Adipocyte (in vitro differentiated cells): ENCODE data around the gene RIOK1.
"Not testable (repeated sequence)": the region's sequence is repeated elsewhere in the genome, so short reads cannot be mapped to it uniquely, and the experiment has no call there.

Experiments
- DNase-seq: peaks from one replicate; pipeline ENCODE4 v3.0.0-alpha.2; 2015; ENCODE audit warnings: low read depth
- H3K27me3 ChIP-seq: replicated peaks from 2 replicates; pipeline ENCODE4 v1.7.0; 2013; ENCODE audit warnings: mild to moderate bottlenecking, low read length, moderate library complexity; ENCODE audit not compliant: control insufficient read depth, insufficient read depth
- H3K36me3 ChIP-seq: 2 replicates; pipeline ENCODE4 v1.7.0; 2013; ENCODE audit warnings: low read length, mild to moderate bottlenecking, moderate library complexity; ENCODE audit not compliant: control insufficient read depth, insufficient read depth, severe bottlenecking
- H3K4me1 ChIP-seq: 2 replicates; pipeline ENCODE4 v1.7.0; 2013; ENCODE audit warnings: mild to moderate bottlenecking, low read length, moderate library complexity; ENCODE audit not compliant: control insufficient read depth, insufficient read depth
- H3K4me3 ChIP-seq: 2 replicates; pipeline ENCODE4 v1.7.0; 2013; ENCODE audit warnings: mild to moderate bottlenecking, low read length, moderate library complexity
- H3K9ac ChIP-seq: 2 replicates; pipeline ENCODE4 v1.7.0; 2013; ENCODE audit warnings: mild to moderate bottlenecking, low read length, moderate library complexity
- H3K9me3 ChIP-seq: 2 replicates; pipeline ENCODE4 v1.7.0; 2013; ENCODE audit warnings: mild to moderate bottlenecking, low read length, moderate library complexity; ENCODE audit not compliant: control insufficient read depth

The RIOK1 gene

DNA sequence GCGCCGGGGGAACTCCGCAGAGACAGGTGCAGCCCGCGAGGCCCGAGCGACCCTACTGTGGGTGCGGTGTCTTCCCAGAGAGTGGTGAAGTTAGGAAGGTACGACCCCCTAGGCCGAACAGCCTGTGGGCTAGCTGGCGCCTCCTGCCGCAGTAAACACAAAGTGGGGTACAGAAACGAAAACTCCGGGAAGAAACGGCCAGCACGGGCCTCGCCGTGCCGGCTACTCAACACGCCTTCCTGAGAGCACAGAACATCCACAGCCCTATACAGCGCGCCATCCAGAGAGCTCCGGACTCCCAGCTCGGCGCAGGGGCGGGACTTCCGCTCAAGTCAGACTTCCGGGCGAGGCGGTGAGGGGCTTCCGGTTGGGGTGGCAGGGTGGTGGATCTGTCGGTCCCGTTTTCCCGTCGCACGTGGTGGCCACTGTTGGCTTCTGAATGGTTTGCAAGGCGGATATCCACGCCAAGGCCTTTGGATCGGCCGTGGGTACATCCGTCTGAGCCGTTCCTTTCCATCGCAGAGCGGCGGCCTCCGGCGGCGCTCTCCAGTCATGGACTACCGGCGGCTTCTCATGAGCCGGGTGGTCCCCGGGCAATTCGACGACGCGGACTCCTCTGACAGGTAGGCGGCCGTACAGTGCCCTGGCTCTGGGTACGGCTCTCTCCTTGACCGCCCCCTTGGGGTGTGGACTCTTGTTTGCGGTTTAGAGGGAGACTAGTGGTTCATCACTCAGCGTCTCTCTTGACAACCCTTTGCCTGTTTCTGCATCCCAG, at the start of gene RIOK1, which contains the start of gene CAGE1:
RIOK1 (plus strand) TSS at position 358 of the 775 bp plus-strand sequence; CDS start at position 553, 195 bp downstream.
CAGE1 (minus strand) TSS at position 292 of the 775 bp plus-strand sequence. CDS start 2,569 bp downstream, outside the sequence.
- peak within 1 kb of the TSS; percentile 85 for H3K4me3 ChIP-seq
- peak; percentile 98 for DNase-seq
- peak within 1 kb of the TSS; percentile 92 for H3K9ac ChIP-seq
- peaks cover 30% of the 10 kb centered on the region for H3K4me1 ChIP-seq
- peaks cover 10% of the 10 kb centered on the region for H3K36me3 ChIP-seq
- no peaks in the 10 kb centered on the region for H3K27me3 ChIP-seq
- no peaks in the 10 kb centered on the region for H3K9me3 ChIP-seq

DNA sequence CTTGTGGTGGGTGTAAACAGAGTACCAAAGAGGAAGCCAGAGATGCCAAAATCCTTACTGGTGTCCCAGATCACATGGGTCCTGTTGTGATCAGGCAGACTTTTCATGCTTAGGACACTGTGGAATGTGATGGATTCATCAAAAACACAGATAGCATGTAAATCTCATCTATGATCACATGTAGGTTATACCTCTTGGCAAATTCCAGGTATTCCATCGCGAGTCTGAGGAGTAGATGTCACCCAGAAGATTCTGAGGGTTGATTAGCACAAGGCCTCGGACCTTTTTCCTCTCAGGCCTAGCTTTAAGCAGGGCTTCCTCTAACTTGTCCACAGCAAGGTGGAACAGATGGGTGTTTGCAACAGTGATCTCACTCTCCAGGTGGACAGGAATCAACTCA, 48.3 kb upstream of the RIOK1 start:
- H3K27me3 ChIP-seq = no peaks in the 10 kb centered on the region
- no peaks in the 10 kb centered on the region for H3K36me3 ChIP-seq
- peaks cover 22% of the 10 kb centered on the region for H3K4me1 ChIP-seq
- DNase-seq = no peak
- H3K9ac ChIP-seq = no peak overlapping the region
- no peaks in the 10 kb centered on the region for H3K9me3 ChIP-seq
- H3K4me3 ChIP-seq = no peak overlapping the region

DNA sequence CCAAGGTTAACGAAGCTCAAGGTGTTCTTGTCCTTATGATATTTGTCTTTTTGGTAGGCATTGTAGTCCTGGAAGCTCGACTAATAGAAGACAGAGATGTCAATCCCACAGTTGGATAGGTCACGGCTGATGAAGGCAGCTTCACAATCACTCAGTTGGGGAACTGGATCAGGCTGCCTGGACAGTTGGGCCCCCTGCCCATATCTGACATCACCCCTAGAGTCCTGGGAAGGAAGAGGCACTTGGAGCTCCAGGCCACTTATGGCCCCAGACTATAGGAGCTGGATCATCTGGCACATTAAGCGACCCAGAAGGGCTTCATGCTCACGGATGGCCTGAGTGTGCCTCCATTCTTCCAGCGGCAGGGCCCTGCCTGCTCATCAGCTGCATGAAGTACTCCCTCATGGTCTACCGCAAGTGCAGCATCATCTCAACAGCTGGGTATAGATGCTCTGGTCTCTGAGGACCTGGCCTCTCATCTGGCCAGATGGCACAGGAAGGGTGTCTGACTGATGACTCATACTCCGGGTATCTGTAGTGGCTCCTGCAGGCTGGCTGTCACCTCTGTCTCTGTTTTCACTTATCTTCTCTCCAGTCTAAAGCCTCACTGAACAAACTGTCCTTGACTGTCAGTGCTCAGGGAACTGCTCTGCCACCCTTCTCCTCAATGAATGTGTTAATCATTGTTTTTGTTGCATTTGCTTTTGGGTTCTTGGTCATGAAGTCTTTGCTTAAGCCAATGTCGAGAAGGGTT, 47.4 kb upstream of the RIOK1 start:
- Histone ChIP-seq H3K9ac (no peak overlapping the region), H3K27me3 (no peaks in the 10 kb centered on the region), H3K9me3 (no peaks in the 10 kb centered on the region), H3K4me1 (peaks cover 26% of the 10 kb centered on the region), H3K36me3 (no peaks in the 10 kb centered on the region), H3K4me3 (no peak overlapping the region)
- peak; percentile 15 for DNase-seq

DNA sequence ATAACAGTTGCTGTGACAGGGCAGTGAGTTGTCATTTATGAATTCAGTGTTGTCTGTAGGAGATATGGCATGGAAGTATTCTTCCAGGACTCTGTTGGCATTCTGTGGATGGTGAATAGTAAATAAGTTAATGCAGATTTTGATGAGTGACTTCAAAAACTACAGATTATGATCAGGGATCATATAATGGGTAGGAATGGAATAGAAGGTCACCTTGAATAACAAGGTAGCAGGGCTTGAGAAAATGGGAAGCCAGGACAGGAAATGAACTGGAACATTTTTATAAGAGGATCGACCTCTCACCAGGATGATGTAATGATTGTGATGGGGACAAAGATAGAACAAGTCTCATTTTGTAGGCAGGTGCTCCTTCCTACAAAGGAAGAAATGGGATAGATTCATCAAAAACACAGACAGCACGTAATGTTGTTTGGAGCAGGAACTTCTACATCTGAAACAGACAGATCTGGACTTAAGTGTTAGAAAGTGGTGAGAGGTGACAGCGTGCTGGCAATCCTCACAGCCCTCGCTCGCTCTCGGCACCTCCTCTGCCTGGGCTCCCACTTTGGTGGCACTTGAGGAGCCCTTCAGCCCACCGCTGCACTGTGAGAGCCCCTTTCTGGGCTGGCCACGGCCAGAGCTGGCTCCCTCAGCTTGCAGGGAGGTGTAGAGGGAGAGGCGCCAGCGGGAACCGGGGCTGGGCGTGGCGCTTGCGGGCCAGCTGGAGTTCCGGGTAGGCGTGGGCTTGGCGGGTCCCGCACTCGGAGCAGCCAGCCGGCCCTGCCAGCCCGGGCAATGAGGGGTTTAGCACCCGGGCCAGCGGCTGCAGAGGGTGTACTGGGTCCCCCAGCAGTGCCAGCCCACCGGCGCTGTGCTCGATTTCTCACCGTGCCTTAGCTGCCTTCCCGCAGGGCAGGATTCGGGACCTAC, 45.8 kb upstream of the RIOK1 start:
- no peaks in the 10 kb centered on the region for H3K9me3 ChIP-seq
- no peak overlapping the region for H3K9ac ChIP-seq
- H3K4me1 ChIP-seq = peaks cover 12% of the 10 kb centered on the region
- DNase-seq = peak; percentile 8
- H3K36me3 ChIP-seq = no peaks in the 10 kb centered on the region
- no peak overlapping the region for H3K4me3 ChIP-seq
- H3K27me3 ChIP-seq = no peaks in the 10 kb centered on the region

DNA sequence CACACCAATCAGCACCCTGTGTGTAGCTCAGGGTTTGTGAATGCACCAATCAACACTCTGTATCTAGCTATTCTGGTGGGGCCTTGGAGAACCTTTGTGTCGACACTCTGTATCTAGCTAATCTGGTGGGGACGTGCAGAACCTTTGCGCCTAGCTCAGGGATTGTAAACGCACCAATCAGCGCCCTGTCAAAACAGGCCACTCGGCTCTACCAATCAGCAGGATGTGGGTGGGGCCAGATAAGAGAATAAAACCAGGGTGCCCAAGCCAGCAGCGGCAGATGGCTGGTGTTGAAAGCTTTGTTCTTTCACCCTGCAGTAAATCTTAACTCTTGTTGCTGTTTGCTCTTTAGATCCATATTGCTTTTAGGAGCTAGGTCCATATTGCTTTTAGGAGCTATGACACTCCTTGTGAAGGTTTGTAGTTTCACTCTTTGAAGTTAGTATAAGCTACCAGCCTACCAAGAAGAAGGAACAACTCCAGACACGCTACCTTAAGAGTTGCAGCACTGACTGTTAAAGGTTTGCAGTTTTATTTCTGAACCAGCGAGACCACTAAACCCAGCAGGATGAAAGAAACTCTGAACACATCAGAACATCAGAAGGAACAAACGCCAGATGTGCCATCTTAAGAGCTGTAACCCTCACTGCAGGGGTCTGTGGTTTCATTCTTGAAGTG, 44.7 kb upstream of the RIOK1 start:
- H3K4me3 ChIP-seq, H3K36me3 ChIP-seq, H3K9me3 ChIP-seq, H3K27me3 ChIP-seq, DNase-seq, H3K9ac ChIP-seq, H3K4me1 ChIP-seq: not testable (repeated sequence)

DNA sequence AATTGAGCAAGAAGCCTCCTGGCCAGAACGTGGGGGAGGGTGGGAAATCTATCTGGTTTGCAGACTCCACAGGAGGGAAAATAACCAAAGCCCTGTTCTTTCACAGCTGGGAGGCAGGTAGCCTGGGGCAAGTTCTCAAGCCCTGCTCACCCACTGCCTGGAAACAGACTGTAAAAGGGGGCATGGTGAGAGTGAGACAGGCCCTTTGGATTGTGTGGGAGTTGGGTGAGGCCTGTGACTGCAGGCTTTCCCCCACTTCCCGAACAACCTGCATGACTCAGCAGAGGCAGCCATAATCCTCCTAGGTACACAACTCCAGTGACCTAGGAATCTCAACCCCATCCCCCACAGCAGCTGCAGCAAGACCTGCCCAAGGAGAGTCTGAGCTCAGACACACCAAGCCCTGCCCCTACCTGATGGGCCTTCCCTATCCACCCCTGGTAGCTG, 42.0 kb upstream of the RIOK1 start:
- H3K9ac ChIP-seq, DNase-seq, H3K4me3 ChIP-seq, H3K27me3 ChIP-seq, H3K9me3 ChIP-seq, H3K4me1 ChIP-seq, H3K36me3 ChIP-seq: not testable (repeated sequence)

DNA sequence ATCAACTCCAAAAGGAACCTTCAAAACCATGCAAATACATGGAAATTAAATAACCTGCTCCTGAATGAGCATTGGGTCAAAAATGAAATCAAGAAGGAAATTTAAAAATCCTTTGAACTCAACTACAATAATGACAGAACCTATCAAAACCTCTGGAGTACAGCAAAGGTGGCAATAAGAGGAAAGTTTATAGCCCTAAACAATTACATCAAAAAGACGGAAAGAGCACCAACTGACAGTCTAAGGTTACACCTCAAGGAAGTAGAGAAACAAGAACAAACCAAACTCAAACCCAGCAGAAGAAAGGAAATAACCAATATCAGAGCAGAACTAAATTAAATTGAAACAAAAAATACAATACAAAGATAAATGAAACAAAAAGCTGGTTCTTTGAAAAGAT, 39.0 kb upstream of the RIOK1 start:
- H3K9me3 ChIP-seq, H3K27me3 ChIP-seq, H3K36me3 ChIP-seq, DNase-seq, H3K9ac ChIP-seq, H3K4me3 ChIP-seq: not testable (repeated sequence)
- peaks cover 12% of the 10 kb centered on the region for H3K4me1 ChIP-seq

DNA sequence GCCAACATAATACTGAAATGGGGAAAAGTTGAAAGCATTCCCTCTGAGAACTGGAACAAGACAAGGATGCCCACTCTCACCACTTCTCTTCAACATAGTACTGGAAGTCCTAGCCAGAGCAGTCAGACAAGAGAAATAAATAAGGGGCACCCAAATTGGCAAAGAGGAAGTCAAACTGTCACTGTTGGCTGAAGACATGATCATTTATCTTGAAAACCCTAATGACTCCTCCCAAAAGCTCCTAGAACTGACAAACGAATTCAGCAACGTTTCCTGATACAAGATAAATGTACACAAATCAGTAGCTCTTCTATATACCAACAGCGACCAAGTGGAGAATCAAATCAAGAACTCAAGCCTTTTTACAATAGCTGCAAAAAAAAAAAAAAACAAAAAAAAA, 37.7 kb upstream of the RIOK1 start:
- not testable (repeated sequence) for H3K36me3 ChIP-seq, H3K27me3 ChIP-seq, H3K9ac ChIP-seq, H3K4me3 ChIP-seq, DNase-seq, H3K9me3 ChIP-seq
- peaks cover 17% of the 10 kb centered on the region for H3K4me1 ChIP-seq

DNA sequence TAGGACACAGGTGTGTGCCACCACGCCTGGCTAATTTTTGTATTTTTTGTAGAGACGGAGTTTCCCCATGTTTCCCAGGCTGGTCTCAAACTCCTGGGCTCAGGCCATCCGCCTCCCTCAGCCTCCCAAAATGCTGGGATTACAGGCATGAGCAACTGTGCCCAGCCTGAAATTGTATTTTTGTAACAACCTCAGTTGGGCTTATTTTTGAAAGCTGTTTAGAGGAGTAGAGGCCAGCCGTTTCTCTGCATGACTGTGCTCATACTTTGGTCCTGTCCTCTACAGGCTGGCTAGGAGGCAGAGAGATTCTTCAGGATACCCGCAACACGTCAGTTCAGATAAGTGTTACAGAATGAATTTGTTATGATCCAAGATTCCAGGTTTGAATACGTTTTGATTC, 22.2 kb upstream of the RIOK1 start:
- H3K4me1 ChIP-seq = no peaks in the 10 kb centered on the region
- no peaks in the 10 kb centered on the region for H3K36me3 ChIP-seq
- DNase-seq = no peak
- no peaks in the 10 kb centered on the region for H3K9me3 ChIP-seq
- H3K9ac ChIP-seq = no peak overlapping the region
- H3K27me3 ChIP-seq = no peaks in the 10 kb centered on the region
- no peak overlapping the region for H3K4me3 ChIP-seq

DNA sequence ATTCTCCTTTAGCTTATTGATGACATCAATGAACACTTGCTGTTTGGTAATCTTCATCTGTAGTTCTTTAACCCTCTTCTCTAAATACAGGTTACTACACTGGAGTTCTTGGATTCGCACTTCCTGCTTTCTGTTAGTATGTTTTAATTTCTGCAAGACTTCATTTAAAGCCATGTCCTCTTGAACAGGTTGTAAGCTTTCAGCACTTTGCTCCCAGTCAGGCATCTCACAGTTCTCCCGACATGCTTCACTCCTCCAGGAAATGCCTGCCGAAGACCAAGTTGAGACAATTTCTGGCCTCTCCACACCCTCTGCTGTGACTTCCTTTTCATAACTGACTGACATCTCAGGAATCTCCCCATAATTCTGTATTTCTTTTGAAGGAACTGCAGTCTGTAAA, 15.9 kb upstream of the RIOK1 start:
- H3K4me3 ChIP-seq = no peak overlapping the region
- H3K9me3 ChIP-seq = no peaks in the 10 kb centered on the region
- H3K27me3 ChIP-seq = no peaks in the 10 kb centered on the region
- DNase-seq = no peak
- H3K4me1 ChIP-seq = peaks cover 4% of the 10 kb centered on the region
- H3K36me3 ChIP-seq = no peaks in the 10 kb centered on the region
- no peak overlapping the region for H3K9ac ChIP-seq
